Lower leg skin (tissue), 3 donors: ENCODE measurements around the gene IMPACT.

Source experiments
- POLR2A ChIP-seq, 2 donors: fragments of 450-650 bp; IDR thresholded peaks; one replicate each; pipeline ENCODE4 v1.6.1; 2016 to 2017; ENCODE audit warnings: antibody characterized with exemption in 2 of 2, mild to moderate bottlenecking in 1 of 2, moderate library complexity in 1 of 2
- TF ChIP-seq, protein P1 (sequence below), 3 donors: fragments of 450-650 bp; IDR thresholded peaks; one replicate each; pipeline ENCODE4 v1.5.1; 2016; ENCODE audit warnings: antibody characterized with exemption in 3 of 3, mild to moderate bottlenecking in 3 of 3, moderate library complexity in 2 of 3

DNA sequence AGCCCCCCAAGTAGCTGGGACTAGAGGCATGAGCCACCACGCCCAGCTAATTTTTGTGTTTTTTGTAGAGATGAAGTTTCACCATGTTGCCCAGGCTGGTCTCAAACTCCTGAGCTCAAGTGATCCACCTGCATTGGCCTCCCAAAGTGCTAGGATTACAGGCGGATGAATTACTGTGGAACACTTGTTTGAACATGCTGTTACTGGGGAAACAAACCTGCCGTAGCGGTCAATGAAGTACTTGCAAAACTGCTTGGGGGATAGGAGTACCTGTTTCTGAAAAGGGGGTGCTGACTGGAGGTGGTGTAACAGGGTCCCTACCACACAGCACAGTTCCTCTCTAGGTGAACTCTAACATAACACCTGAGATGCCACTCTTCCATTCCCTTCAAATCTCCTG lies 5.9 kb upstream of the IMPACT start:
- TF ChIP-seq, protein P1, sequence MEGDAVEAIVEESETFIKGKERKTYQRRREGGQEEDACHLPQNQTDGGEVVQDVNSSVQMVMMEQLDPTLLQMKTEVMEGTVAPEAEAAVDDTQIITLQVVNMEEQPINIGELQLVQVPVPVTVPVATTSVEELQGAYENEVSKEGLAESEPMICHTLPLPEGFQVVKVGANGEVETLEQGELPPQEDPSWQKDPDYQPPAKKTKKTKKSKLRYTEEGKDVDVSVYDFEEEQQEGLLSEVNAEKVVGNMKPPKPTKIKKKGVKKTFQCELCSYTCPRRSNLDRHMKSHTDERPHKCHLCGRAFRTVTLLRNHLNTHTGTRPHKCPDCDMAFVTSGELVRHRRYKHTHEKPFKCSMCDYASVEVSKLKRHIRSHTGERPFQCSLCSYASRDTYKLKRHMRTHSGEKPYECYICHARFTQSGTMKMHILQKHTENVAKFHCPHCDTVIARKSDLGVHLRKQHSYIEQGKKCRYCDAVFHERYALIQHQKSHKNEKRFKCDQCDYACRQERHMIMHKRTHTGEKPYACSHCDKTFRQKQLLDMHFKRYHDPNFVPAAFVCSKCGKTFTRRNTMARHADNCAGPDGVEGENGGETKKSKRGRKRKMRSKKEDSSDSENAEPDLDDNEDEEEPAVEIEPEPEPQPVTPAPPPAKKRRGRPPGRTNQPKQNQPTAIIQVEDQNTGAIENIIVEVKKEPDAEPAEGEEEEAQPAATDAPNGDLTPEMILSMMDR (IDR thresholded peaks at IDR 0.05): no peak
- no peak for TF ChIP-seq POLR2A (IDR thresholded peaks at IDR 0.05)
